Caco-2 (cell line): ENCODE data around the gene LYZL1. TPM values are rescaled to one million over a fixed set of nuclear protein-coding genes. Genes with fewer than 3 reads are reported as not detected.
"Not testable (repeated sequence)": the region's sequence is repeated elsewhere in the genome, so short reads cannot be mapped to it uniquely, and the experiment has no call there.

ENCODE experiments used
- BruUV-seq: library from RNA; stranded (reverse); fragments of 400-500 nt; replicated peaks from 2 replicates; lab custom pipeline; 2021; lab: Mats Ljungman, UMichigan
- CTCF ChIA-PET: fragments of 300-600 bp; sonication (Branson Sonifier 250); formaldehyde crosslinking; loops from one replicate; lab custom pipeline; 2022; ENCODE audit warnings: antibody characterized with exemption; lab: Charles Lee
- POLR2A ChIA-PET: fragments of 300-600 bp; sonication (Branson Sonifier 250); formaldehyde crosslinking; loops from one replicate; lab custom pipeline; 2022; ENCODE audit warnings: antibody characterized with exemption; lab: Charles Lee
- DNase-seq, 2 experiments: peaks; one replicate each; pipeline versions ENCODE4 v3.0.0 to v3.0.0-alpha.2; 2020 to 2022
- H3K27me3 ChIP-seq: replicated peaks from 2 replicates; pipeline ENCODE4 v1.6.0; 2011; ENCODE audit warnings: low read length; ENCODE audit not compliant: control insufficient read depth, insufficient read depth
- H3K36me3 ChIP-seq: 2 replicates; pipeline ENCODE4 v1.5.1; 2011; ENCODE audit warnings: low read length; ENCODE audit not compliant: control insufficient read depth, insufficient read depth
- H3K4me1 ChIP-seq: fragments of 250-450 bp; sonication (Bioruptor Pico); 2 replicates; pipeline ENCODE4 v1.5.1; 2020; ENCODE audit warnings: mild to moderate bottlenecking
- H3K4me3 ChIP-seq: 2 replicates; pipeline ENCODE4 v1.5.1; 2011; ENCODE audit warnings: low read depth, mild to moderate bottlenecking, control low read depth, low read length
- H3K9me3 ChIP-seq: fragments of 250-450 bp; sonication (Bioruptor Pico); 2 replicates; pipeline ENCODE4 v1.5.1; 2020; ENCODE audit warnings: mild to moderate bottlenecking, moderate library complexity
- H3K27ac Mint-ChIP-seq: one replicate; pipeline ENCODE4 v1.8.0; 2022; ENCODE audit warnings: mixed read lengths; ENCODE audit not compliant: unreplicated experiment
- H3K27me3 Mint-ChIP-seq: one replicate; pipeline ENCODE4 v1.8.0; 2022; ENCODE audit warnings: mixed read lengths; ENCODE audit not compliant: insufficient read depth, unreplicated experiment
- H3K36me3 Mint-ChIP-seq: one replicate; pipeline ENCODE4 v1.8.0; 2022; ENCODE audit warnings: mild to moderate bottlenecking, mixed read lengths; ENCODE audit not compliant: insufficient read depth, unreplicated experiment
- H3K4me1 Mint-ChIP-seq: one replicate; pipeline ENCODE4 v1.8.0; 2022; ENCODE audit warnings: low read depth, mixed read lengths; ENCODE audit not compliant: unreplicated experiment
- H3K4me3 Mint-ChIP-seq: one replicate; pipeline ENCODE4 v1.8.0; 2022; ENCODE audit warnings: mild to moderate bottlenecking, moderate library complexity, mixed read lengths; ENCODE audit not compliant: unreplicated experiment
- H3K9me3 Mint-ChIP-seq: one replicate; pipeline ENCODE4 v1.8.0; 2022; ENCODE audit warnings: mixed read lengths; ENCODE audit not compliant: unreplicated experiment
- intact Hi-C: fragments of 100-400 bp; cut with micrococcal nuclease; formaldehyde crosslinking; loops from one replicate; pipeline ENCODE4 v1.10.0; 2022; ENCODE audit not compliant: unreplicated experiment
- total RNA-seq: library from RNA; stranded (reverse); gene quantifications from 2 replicates; pipeline ENCODE4 v1.2.3, GENCODE V29; 2022
- TF ChIP-seq, protein P1 (sequence below), 2 experiments: fragments of 200-600 bp in 1 of 2; IDR thresholded peaks; 1 replicate in 1 of 2; 2 replicates in 1 of 2; pipeline versions ENCODE4 v1.5.1 to v1.8.0; 2011 to 2022; ENCODE audit warnings: antibody characterized with exemption in 1 of 2, control low read depth in 1 of 2, inconsistent platforms in 1 of 2, low read depth in 1 of 2, low read length in 1 of 2, mild to moderate bottlenecking in 1 of 2, moderate library complexity in 1 of 2; ENCODE audit not compliant: insufficient read depth in 1 of 2, severe bottlenecking in 1 of 2, unreplicated experiment in 1 of 2

LYZL1 gene
- total RNA-seq, 1 experiment from 2014 or later, result not detected

DNA sequence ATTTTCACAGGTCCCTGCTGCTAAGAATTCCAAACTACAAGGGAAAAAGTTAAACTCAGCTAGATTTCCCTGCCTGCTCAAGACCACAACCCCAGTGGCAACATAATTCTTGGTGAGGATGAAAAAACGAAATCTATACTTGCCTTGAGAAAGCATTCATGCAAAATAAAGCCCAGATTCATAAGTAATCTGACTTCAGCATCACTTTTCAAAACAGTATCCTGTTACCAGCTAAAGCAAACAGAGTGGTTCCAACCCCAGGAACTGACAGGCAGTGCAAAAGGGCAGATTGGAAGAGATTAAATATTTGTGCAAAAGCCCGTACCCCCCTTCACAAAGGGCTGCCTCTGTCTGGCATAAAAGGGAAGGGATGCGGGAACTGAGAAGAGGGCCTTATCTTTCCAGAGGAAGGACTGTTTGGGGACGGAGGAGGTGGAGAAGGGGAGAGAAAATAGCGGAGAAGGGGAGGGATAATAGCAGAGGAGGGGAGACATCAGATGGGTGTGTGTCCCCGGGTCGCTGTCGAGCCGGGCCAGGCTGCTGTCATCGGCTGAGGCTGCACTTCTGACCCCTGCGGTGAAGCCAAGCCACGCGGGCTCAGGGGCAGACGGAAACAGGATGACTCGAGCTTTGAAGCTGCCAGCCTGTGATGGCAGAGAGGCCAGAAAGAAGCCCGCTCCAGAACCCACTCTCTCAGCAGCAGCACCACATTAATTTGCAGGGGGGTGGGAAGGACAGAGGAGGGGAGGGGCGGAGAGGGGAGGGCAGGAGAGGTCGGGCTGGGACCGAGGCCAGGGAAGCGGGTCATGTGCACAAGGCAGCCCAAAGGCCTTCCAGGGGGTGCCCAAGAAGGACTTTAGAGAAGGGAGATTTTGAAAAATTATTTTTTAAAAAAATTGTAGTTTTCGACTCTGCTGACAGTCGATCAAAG lies 29.5 kb downstream of the LYZL1 start:
- H3K4me1 ChIP-seq, result peaks cover 20% of the 10 kb centered on the region
- H3K36me3 Mint-ChIP-seq, BruUV-seq, H3K27me3 ChIP-seq, H3K9me3 ChIP-seq, POLR2A ChIA-PET, H3K27me3 Mint-ChIP-seq, H3K36me3 ChIP-seq, H3K4me3 ChIP-seq, H3K9me3 Mint-ChIP-seq: not testable (repeated sequence)
- DNase-seq, result peak; percentile 70 to 72
- H3K4me1 Mint-ChIP-seq, result peaks cover 43% of the 10 kb centered on the region
- H3K27ac Mint-ChIP-seq, result peak overlapping the region; percentile 58
- TF ChIP-seq, protein P1, sequence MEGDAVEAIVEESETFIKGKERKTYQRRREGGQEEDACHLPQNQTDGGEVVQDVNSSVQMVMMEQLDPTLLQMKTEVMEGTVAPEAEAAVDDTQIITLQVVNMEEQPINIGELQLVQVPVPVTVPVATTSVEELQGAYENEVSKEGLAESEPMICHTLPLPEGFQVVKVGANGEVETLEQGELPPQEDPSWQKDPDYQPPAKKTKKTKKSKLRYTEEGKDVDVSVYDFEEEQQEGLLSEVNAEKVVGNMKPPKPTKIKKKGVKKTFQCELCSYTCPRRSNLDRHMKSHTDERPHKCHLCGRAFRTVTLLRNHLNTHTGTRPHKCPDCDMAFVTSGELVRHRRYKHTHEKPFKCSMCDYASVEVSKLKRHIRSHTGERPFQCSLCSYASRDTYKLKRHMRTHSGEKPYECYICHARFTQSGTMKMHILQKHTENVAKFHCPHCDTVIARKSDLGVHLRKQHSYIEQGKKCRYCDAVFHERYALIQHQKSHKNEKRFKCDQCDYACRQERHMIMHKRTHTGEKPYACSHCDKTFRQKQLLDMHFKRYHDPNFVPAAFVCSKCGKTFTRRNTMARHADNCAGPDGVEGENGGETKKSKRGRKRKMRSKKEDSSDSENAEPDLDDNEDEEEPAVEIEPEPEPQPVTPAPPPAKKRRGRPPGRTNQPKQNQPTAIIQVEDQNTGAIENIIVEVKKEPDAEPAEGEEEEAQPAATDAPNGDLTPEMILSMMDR (IDR thresholded peaks at IDR 0.05; ENCODE audit: insufficient read depth in 1 of 2, low read depth in 1 of 2, low read length in 1 of 2, severe bottlenecking in 1 of 2, unreplicated experiment in 1 of 2), result peak in 1 of 2 experiments; percentile 1
- intact Hi-C loops, result loop anchor here (1.0 kb wide), 1 partner anchor 9 kb away; no protein-coding TSS in a partner anchor
- peak overlapping the region; percentile 64 for H3K4me3 Mint-ChIP-seq
- CTCF ChIA-PET, result interaction anchor here (0.6 to 1.9 kb wide), 2 partner anchors 14 to 338 kb away, joined by 3 to 6 read pairs; no protein-coding TSS in a partner anchor

DNA sequence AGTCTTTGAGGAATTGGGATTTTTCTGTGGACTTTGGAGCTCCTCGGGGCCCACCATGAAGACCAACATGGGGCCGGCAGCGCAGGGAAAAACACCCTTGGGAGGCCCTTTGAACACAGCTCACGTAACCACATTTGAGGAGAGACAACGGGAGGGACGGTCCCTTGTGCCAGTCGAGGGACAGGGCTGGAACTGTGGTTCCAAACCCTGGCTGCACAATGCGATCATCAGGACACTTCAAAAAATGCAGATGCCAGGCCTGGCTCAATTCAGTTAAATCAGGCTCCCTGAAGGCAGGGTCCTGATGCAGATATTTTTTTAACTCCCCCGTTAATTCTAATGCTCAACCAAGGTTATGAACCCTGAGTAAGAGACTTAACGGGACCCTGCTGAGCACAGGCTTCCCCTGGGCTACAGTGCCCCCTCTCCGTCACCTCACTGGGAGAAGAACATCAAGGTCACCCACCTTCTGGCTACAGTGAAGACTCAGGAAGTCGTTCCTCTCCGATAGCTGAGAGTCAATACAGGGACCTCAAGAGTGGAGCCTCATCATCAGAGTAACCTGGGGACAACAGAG lies 30.4 kb downstream of the LYZL1 start:
- no TSS peak for BruUV-seq
- peaks cover 20% of the 10 kb centered on the region for H3K4me1 ChIP-seq
- H3K4me3 Mint-ChIP-seq, result no peak overlapping the region

DNA sequence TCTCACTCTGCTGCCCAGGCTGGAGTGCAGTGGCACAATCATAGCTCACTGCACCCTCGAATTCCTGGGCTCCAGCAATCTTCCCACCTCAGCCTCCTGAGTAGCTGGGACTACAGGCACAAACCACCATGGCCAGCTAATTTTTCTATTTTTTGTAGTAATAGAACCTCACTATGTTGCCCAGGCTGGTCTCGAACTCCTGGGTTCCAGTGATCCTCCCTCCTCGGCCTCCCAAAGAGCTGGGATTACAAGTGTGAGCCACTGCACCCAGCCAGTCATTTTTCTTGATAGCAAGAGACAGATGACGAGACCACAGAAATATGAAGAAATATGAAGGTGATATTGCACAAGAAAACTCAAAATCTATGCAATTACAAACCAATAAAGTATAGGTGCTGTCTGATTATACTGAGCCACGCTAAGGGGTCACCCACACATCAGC lies 31.8 kb downstream of the LYZL1 start:
- DNase-seq, H3K9me3 Mint-ChIP-seq, H3K36me3 Mint-ChIP-seq, H3K4me3 ChIP-seq, H3K36me3 ChIP-seq, H3K27ac Mint-ChIP-seq, H3K4me3 Mint-ChIP-seq, POLR2A ChIA-PET, CTCF ChIA-PET, BruUV-seq, H3K27me3 ChIP-seq, H3K27me3 Mint-ChIP-seq, H3K9me3 ChIP-seq: not testable (repeated sequence)
- intact Hi-C loops, result loop anchor here (10.0 kb wide), 1 partner anchor 816 kb away; no protein-coding TSS in a partner anchor
- peaks cover 48% of the 10 kb centered on the region for H3K4me1 Mint-ChIP-seq
- peaks cover 26% of the 10 kb centered on the region for H3K4me1 ChIP-seq

More for the DNA sequence above, 30.4 kb downstream of the LYZL1 start:
- Mint-ChIP-seq H3K27me3 (no peaks in the 10 kb centered on the region), H3K4me1 (peaks cover 43% of the 10 kb centered on the region), H3K36me3 (no peaks in the 10 kb centered on the region), H3K9me3 (no peaks in the 10 kb centered on the region), H3K27ac (no peak overlapping the region)
- DNase-seq, result no peak
- ChIA-PET CTCF (interaction anchor here (0.6 kb wide), 1 partner anchor 338 kb away, joined by 3 read pairs; no protein-coding TSS in a partner anchor), POLR2A (no interaction called here)
- Histone ChIP-seq H3K27me3 (no peaks in the 10 kb centered on the region), H3K36me3 (no peaks in the 10 kb centered on the region), H3K4me3 (no peak overlapping the region), H3K9me3 (no peaks in the 10 kb centered on the region; the same call in 1 of the 2 replicates)
- intact Hi-C loops, result no loop called here
- TF ChIP-seq, protein P1 (IDR thresholded peaks at IDR 0.05; ENCODE audit: insufficient read depth in 1 of 2, low read depth in 1 of 2, low read length in 1 of 2, severe bottlenecking in 1 of 2, unreplicated experiment in 1 of 2), result no peak
